CD4-positive, alpha-beta T cell treated with Interleukin-12 subunit alpha and Interleukin-12 subunit beta, for 1 hour (primary cell): Measurements from ENCODE around the gene QRICH1.

Experiments used
- DNase-seq: peaks from one replicate; pipeline ENCODE4 v3.0.0-alpha.2; 2020

Gene QRICH1

DNA sequence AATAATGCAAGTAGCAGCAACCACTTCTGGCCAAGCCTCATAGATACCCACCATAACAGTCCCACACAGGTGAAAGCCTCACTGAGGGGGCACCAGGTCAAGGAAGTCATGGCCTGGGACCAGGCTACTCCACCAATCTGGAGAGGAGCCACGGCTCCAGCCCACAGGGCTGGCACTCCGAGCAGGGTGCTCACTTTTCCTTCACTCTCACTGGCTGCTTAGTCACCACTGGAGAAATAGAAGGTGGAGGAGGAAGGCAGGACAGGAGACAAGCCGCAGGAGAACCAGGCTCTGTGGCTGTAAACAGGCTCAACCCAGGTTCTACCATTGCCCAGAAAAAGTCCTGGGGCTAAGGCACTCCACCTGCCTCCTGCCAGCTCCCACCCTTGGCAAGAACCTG is 25.6 kb upstream of the QRICH1 start:
- no peak for DNase-seq

GRCh38 chr3:49119036-49119435 is 25.2 kb upstream of the QRICH1 start:
- DNase-seq = no peak

- DNase-seq = no peak
These were observed 18.4 kb upstream of the QRICH1 start for GRCh38 chr3:49112262-49112661.

DNA sequence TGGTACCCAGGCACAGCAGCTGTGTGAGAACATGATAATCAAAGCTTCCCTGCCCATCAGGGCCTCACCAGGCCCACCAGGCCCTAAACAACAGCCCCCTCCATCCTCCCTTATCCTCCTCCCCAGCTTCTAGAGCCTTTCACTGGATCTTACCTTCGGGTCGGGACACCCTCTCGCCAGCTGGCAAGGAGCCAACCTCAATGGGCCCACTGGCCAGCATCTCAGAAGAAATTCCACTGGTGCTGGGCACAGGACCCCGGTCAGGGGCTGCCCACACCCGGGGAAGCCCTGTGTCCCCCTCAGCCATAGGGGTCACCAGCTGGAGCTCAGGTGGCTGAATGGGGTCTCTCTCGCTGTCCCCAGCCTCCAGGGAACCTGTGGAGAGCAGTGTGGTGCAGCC is 17.5 kb upstream of the QRICH1 start:
- no peak for DNase-seq

DNA sequence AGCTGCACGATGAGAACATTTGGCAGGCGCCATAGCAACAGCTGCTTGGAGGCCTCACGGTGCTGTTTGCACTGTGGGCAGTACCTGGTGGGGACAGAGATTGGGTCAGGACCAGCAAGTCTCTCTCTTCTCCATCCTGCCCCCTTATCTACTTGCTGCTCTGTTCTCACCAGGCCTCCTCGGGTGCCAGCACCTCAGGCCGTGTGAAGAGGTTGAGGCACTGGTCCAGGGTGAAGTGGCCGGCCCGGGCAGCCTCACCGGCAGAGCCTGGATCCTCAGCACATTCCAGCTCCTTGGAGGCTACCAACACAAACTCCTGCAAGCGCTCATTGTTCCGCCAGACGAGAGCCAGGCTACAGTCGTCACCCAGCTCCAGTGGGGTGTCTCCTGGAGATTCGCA is 16.9 kb upstream of the QRICH1 start:
- DNase-seq = no peak

- DNase-seq = no peak
These were observed 14.5 kb upstream of the QRICH1 start for GRCh38 chr3:49108346-49108745.

GRCh38 chr3:49104427-49105291 is 10.8 kb upstream of the QRICH1 start, which contains the start of gene QARS1:
Gene QARS1, minus strand, starts transcription at chr3:49104757. Its CDS starts 24 bp downstream, at chr3:49104733.
- DNase-seq = peak; percentile 91

DNA sequence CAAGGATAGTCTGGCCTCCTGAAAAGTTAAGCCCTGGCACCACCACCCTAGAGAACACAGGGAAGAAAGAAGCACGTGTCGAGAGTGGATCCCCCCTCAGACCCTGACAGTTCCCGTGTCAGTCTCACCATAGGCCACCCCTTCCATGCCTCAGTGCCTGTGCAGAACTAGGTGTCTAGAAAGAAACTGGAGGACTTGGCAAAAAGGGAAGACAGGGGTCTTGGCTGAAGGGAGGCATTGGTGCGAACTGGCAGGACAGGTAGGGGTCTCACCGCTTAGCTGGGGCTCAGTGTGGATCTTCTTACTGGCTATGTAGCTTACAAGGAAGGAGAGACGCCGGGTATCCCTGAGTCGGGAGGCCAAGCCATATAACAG is 10.2 kb upstream of the QRICH1 start:
- DNase-seq = no peak

DNA sequence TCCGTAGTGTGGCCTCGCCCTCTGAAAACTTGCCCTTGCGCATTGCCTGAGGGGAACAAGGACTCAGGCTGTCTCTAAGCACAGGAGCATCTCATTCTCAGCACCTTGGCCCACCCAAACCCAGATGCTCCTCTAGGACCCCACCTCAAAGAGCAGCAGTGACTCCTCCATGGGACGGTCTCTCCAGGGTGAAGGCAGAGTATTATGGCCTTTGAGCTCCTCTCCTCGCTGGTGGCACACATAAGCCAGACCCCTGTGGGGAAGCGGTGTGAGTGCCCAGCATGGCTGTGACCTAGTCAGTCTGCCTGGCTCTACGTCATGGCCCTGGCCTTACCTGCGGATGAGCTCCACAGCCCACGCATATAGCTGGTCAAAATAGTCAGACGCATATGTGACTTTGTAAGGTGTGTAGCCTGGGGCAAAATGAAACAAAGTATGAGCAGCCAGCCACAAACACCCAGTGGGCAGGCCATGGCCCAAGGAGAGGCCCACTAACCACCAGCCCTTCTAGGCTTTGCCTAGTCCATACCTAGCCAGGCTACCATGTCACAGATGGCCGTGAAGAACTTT is 6.3 kb upstream of the QRICH1 start:
- DNase-seq = no peak

DNA sequence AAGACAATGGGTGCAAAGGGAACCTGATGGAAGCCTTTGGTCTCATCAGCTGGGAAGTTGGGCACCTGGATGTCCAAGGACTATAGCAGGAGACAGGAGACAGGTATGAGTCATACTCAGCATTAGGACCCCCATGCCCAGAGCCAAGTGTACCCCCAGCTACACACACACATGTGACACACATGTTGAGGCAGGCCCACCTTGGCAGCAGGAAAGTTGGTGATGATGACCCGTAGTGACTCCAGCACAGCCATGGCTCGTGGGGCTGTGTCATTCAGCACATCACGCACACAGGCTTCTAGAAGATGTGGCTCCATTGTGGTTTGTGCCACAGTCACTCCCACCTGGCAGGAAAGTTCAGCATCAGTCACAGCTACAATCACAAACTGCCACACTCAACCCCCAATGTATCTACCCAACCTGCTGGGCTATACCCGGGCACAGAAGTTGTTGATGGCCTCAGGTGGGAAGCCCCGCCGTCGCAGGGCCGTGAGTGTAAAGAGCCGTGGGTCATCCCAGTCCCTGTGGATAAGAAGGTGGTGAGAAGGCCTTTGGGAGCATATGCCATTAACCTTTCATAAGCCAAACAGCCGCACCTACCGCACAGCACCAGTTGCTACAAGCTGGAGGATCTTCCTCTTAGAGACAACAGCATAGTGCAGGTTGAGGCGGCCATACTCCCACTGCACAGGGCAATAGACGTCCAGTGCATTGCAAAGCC is 5.2 kb upstream of the QRICH1 start:
- DNase-seq = no peak

DNA sequence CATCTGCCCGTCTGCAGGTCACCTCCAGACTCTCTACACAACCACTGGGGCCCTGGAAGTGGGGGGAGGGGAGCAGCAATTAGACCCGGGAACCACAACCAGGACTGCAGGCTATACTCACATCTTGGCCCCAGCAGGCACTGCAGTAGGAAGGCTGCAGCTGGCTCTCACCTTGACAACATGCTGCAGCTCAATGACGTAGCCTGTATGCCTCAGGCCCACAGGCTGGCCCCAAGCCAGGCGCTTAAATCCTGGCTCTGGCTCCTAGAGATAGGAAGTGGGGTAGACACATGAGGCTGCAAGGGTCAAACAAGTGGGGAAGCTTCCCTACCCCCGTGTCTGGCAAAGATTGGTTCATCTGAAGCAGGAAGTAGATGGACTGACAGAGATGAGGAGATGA is 4.6 kb upstream of the QRICH1 start:
- DNase-seq = no peak

DNA sequence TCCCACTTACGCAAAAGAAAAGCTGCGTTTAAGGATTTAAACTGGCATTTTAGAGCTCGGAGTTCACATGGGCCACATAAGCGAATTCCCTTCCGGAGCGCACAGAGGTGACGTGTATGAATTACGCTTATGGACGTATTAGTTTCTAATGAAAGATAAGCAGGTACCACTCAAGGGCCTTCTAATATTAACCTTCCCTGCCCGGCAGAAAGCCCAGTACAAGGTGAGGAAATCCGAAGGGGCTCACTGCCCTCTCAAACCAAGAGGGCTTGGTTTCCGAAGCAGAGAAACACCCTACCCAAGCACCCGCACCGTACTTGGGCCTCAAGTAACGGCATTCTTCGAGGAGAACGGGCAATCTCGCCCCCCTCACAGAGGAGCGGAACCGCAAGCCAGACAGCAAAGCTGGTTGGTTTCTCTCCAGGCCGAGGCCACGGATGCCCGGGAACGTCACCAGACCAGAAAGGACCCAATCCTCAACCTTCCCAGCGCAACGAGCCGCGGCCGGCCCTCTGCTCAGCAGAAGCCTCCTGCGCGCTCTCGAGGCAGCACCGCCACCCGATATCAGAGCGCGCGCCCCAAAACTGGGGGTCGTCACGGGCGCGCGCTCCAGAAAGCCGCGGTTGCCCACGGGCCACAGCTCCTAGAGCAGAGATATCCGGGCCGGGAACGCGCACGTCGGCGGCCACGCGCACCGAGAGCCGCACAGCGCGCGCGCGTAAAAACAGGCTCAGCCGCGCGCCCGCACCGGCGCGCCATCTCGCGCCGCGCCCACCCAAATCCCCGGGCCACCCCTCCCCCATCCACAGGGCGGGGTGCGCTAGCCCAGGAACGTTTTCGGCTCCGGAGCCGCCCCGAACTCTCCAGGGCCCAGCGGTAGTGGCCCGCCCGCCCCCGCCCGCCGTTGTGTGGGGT is 676 bp downstream of the QRICH1 start:
- DNase-seq = peak; percentile 87

GRCh38 chr3:49081429-49081828 is 12.4 kb downstream of the QRICH1 start:
- no peak for DNase-seq

DNA sequence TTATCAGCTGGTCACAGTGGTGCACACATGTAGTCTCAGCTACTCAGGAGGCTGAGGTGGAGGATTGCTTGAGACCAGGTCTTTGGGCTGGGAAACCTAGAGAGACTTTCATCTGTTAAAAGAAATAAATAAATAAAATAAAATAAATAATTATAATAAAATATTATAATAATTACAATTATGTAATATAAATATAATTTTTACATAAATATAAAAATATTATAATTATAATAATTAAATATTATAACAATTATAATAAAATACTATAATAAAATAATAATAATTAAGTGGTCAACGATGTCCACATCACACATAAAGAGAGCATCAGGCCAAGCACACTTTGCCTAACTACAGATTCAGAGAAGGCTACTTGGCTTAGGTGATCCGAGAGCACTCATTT is 14.6 kb downstream of the QRICH1 start:
- DNase-seq = no peak

- no peak for DNase-seq
These were observed 17.2 kb downstream of the QRICH1 start for GRCh38 chr3:49076646-49077045.

DNA sequence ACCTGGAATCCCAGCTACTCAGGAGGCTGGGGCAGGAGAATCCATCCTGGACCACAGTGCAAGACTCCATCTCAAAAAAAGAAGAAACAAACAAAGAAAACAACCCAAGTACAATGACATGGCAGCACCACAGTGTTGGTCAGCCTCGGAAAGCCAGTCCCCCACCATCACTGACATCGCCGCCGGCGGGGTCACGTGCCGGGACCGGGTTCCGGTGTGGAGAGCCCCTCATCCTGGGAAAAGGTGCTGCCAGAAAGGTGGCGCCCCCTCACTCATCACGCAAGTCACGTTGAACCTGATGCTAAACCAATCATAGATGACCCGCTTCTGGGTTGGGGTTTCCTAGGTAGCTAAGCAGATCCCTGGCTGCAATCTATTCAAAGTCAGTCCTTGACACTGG is 17.8 kb downstream of the QRICH1 start:
- DNase-seq = no peak

DNA sequence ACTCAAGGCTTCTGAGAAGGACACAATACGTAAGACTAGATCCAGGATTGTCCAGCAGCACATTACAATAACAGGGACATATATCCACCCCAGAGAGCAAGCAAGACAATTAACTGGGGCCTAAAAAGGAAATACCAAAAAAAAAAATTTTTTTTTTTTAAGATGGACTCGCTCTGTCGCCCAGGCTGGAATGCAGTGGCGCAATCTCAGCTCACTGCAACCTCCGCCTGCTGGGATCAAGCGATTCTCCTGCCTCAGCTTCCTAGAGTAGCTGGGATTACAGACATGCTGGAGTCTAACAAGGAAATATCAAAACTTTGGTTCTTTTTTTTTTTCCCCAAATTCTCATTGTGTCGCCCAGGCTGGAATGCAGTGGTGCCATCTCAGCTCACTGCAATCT is 35.9 kb downstream of the QRICH1 start:
- DNase-seq = no peak

DNA sequence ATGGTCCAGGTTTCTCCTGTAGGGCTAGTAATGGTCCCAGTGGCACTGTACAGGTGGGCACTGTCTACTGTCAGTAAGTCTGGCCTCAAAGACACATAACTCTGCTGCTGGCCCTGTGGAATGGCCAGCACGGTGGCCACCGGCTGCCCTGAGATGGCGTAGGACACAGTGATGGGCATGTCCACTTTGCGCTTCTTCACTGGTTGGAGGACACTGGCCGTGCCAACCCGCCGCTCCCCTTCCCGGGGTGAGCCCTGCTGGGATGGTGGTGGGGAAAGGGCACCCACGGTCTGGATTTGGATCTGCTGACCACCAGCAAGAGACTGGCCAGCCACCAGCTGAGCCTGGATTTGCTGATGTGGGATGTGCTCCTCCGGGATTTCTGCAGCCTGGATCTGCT is 36.6 kb downstream of the QRICH1 start:
- DNase-seq = no peak

DNA sequence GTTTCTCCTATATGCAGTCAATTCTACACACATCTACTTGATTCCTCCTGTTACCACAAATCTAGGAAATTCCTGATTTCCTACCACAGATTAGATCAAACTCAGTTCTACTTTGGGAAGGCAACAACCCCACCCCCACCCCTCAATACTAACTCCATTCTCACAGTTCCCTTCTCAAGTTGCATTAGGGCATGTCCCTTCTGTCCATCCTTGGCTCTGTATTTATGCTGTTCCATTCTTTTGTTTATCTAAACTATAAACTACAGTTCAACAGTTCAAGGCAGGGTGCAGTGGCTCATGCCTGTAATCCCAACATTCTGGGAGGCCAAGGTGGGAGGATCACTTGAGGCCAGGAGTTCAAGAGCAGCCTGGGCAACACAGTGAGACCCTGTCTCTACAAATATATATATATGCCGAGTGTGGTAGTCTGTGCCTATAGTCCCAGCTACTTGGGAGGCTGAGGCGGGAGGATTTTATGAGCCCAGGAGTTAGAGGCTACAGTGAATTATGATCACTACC is 39.5 kb downstream of the QRICH1 start:
- DNase-seq = no peak

- no peak for DNase-seq
These were observed 40.3 kb downstream of the QRICH1 start for GRCh38 chr3:49053543-49053942.

- DNase-seq = no peak
These were observed 58.6 kb downstream of the QRICH1 start for GRCh38 chr3:49035281-49035680.

DNA sequence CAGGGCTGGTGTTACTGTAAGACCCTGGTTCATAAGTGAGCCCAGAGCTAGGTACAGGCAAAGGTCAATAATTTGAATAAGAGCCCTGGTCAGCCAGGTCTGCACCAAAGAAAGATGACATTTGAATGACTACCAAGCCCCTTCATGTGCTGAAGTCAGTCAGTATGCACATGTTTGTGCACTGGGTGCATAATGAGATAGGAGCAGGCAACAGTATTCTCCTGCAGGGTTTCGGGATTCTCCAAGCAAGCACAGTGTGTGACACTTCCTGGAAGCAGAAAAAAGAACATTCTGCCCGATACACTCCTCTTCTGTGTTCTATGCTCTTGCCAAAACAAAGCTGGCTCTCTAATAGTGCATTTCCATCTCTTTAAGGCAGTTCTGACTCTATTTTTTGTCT is 59.2 kb downstream of the QRICH1 start:
- DNase-seq = no peak
